BJ (cell line): ENCODE data around the gene GPR137C. TPM values are rescaled to one million over a fixed set of nuclear protein-coding genes. Genes with fewer than 3 reads are reported as not detected.

Source experiments
- CTCF ChIA-PET: fragments of 350-600 bp; formaldehyde crosslinking; extraction: SDS; loops from one replicate; lab custom pipeline; 2021; ENCODE audit warnings: antibody characterized with exemption, inconsistent platforms; lab: Yijun Ruan, JAX
- POLR2A ChIA-PET: fragments of 300-600 bp; sonication (Branson Sonifier 250); formaldehyde crosslinking; extraction: SDS; loops from one replicate; lab custom pipeline; 2021; ENCODE audit warnings: antibody characterized with exemption; lab: Charles Lee
- DNase-seq: peaks from one replicate; pipeline ENCODE4 v3.0.0-alpha.2; 2011; ENCODE audit warnings: low read depth
- H3K27me3 ChIP-seq: 2 replicates; pipeline ENCODE4 v1.6.0; 2011; ENCODE audit warnings: low read length; ENCODE audit not compliant: control insufficient read depth, insufficient read depth
- H3K36me3 ChIP-seq: 2 replicates; pipeline ENCODE4 v1.5.1; 2011; ENCODE audit warnings: low read length; ENCODE audit not compliant: control insufficient read depth, insufficient read depth
- H3K4me3 ChIP-seq: 2 replicates; pipeline ENCODE4 v1.5.1; 2011; ENCODE audit warnings: low read depth, mild to moderate bottlenecking, control low read depth, low read length
- CTCF ChIP-seq: IDR thresholded peaks from 2 replicates; pipeline ENCODE4 v1.5.1; 2011; ENCODE audit warnings: low read depth, mild to moderate bottlenecking, control low read depth, inconsistent platforms, low read length, moderate library complexity; ENCODE audit not compliant: insufficient read depth
- polyA plus RNA-seq: library from polyadenylated mRNA; depleted of rRNA; stranded (reverse); fragments of >200 nt; gene quantifications from 2 replicates; pipeline ENCODE4 v1.2.3, GENCODE V29; 2011

The GPR137C gene
- polyA plus RNA-seq, 1 experiment: 0.18 TPM

GRCh38 chr14:52545584-52546317, 6.9 kb upstream of the GPR137C start:
- POLR2A ChIA-PET: no interaction called here
- CTCF ChIA-PET: interaction anchor here (0.6 to 0.9 kb wide), 2 partner anchors 11 to 427 kb away, joined by 3 read pairs; no protein-coding TSS in a partner anchor
- Histone ChIP-seq H3K4me3 (no peak overlapping the region), H3K36me3 (no peaks in the 10 kb centered on the region), H3K27me3 (no peaks in the 10 kb centered on the region)
- TF ChIP-seq CTCF: no peak
- no peak for DNase-seq

GRCh38 chr14:52546318-52546670, 6.3 kb upstream of the GPR137C start:
- POLR2A ChIA-PET: no interaction called here
- no peaks in the 10 kb centered on the region for H3K36me3 ChIP-seq
- no peaks in the 10 kb centered on the region for H3K27me3 ChIP-seq
- DNase-seq: no peak
- CTCF ChIA-PET: interaction anchor here (0.9 kb wide), 1 partner anchor 11 kb away, joined by 3 read pairs; no protein-coding TSS in a partner anchor
- no peak overlapping the region for H3K4me3 ChIP-seq
- no peak for TF ChIP-seq CTCF

- no peak for DNase-seq
- no peak for TF ChIP-seq CTCF
- CTCF ChIA-PET: no interaction called here
- Histone ChIP-seq H3K27me3 (no peaks in the 10 kb centered on the region), H3K4me3 (no peak overlapping the region), H3K36me3 (no peaks in the 10 kb centered on the region)
- POLR2A ChIA-PET: no interaction called here
Observed at GRCh38 chr14:52547027-52547426, 5.6 kb upstream of the GPR137C start.

GRCh38 chr14:52547526-52547925, 5.1 kb upstream of the GPR137C start:
- Histone ChIP-seq H3K4me3 (no peak overlapping the region), H3K27me3 (no peaks in the 10 kb centered on the region), H3K36me3 (no peaks in the 10 kb centered on the region)
- ChIA-PET POLR2A (no interaction called here), CTCF (no interaction called here)
- no peak for DNase-seq
- TF ChIP-seq CTCF: no peak

- no peak overlapping the region for H3K4me3 ChIP-seq
- no peaks in the 10 kb centered on the region for H3K36me3 ChIP-seq
- no peaks in the 10 kb centered on the region for H3K27me3 ChIP-seq
- no peak for DNase-seq
- no peak for TF ChIP-seq CTCF
- ChIA-PET POLR2A (no interaction called here), CTCF (interaction anchor here (0.6 to 2.0 kb wide), 3 partner anchors 7 to 842 kb away, joined by 3 to 6 read pairs (median 5); no protein-coding TSS in a partner anchor)
Observed at GRCh38 chr14:52550661-52551060, 2.0 kb upstream of the GPR137C start.
